Measurements from ENCODE around the gene CSF2RB.

- no peak for TF ChIP-seq SIN3A (IDR thresholded peaks at IDR 0.05; ENCODE audit: borderline replicate concordance, insufficient read depth, low read length)
- TF ChIP-seq POLR2AphosphoS5 (IDR thresholded peaks at IDR 0.05; ENCODE audit: low read depth, low read length): no peak
- TF ChIP-seq TAF1 (IDR thresholded peaks at IDR 0.05; ENCODE audit: borderline replicate concordance, insufficient read depth, low read length): no peak
- TF ChIP-seq REST (IDR thresholded peaks at IDR 0.05; ENCODE audit: insufficient read depth in 1 of 2, low read depth in 2 of 2, low read length in 2 of 2): no peak
Observed at GRCh38 chr22:36986242-36986821, 72.9 kb downstream of the CSF2RB start.
